ENCODE data around the gene CPT2.

Gene CPT2

GRCh38 chr1:53165408-53165961 is 31.1 kb upstream of the CPT2 start:
- TF ChIP-seq EGR1 (IDR thresholded peaks at IDR 0.05) = no peak
- no peak for TF ChIP-seq YY1 (IDR thresholded peaks at IDR 0.05; ENCODE audit: low read depth)
- TF ChIP-seq REST (IDR thresholded peaks at IDR 0.05; ENCODE audit: low read depth) = no peak
- no peak for TF ChIP-seq MAX (IDR thresholded peaks at IDR 0.05)
- TF ChIP-seq RAD21 (IDR thresholded peaks at IDR 0.05; ENCODE audit: low read depth) = no peak
- TF ChIP-seq EP300 (IDR thresholded peaks at IDR 0.05; ENCODE audit: borderline replicate concordance) = no peak
- TF ChIP-seq TEAD4 (IDR thresholded peaks at IDR 0.05) = no peak
- no peak for TF ChIP-seq TAF1 (IDR thresholded peaks at IDR 0.05; ENCODE audit: low read depth)
- no peak for TF ChIP-seq NFIC (IDR thresholded peaks at IDR 0.05)
- TF ChIP-seq TCF12 (IDR thresholded peaks at IDR 0.05; ENCODE audit: low read depth) = no peak
- TF ChIP-seq, protein P1, sequence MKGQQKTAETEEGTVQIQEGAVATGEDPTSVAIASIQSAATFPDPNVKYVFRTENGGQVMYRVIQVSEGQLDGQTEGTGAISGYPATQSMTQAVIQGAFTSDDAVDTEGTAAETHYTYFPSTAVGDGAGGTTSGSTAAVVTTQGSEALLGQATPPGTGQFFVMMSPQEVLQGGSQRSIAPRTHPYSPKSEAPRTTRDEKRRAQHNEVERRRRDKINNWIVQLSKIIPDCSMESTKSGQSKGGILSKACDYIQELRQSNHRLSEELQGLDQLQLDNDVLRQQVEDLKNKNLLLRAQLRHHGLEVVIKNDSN (IDR thresholded peaks at IDR 0.05) = no peak
- TF ChIP-seq CEBPB (IDR thresholded peaks at IDR 0.05) = no peak

- no peak for TF ChIP-seq YY1 (IDR thresholded peaks at IDR 0.05; ENCODE audit: low read depth)
- TF ChIP-seq NFIC (IDR thresholded peaks at IDR 0.05) = no peak
- TF ChIP-seq EGR1 (IDR thresholded peaks at IDR 0.05) = no peak
- TF ChIP-seq TCF12 (IDR thresholded peaks at IDR 0.05; ENCODE audit: low read depth) = no peak
- no peak for TF ChIP-seq EP300 (IDR thresholded peaks at IDR 0.05; ENCODE audit: borderline replicate concordance)
- no peak for TF ChIP-seq REST (IDR thresholded peaks at IDR 0.05; ENCODE audit: low read depth)
- TF ChIP-seq, protein P1 (IDR thresholded peaks at IDR 0.05) = no peak
- TF ChIP-seq TAF1 (IDR thresholded peaks at IDR 0.05; ENCODE audit: low read depth) = no peak
- TF ChIP-seq CEBPB (IDR thresholded peaks at IDR 0.05) = no peak
- no peak for TF ChIP-seq FOXM1 (IDR thresholded peaks at IDR 0.05; ENCODE audit: borderline replicate concordance, low read depth)
- TF ChIP-seq ZBTB7A (IDR thresholded peaks at IDR 0.05; ENCODE audit: low read depth) = no peak
- no peak for TF ChIP-seq CREB1 (IDR thresholded peaks at IDR 0.05; ENCODE audit: low read depth)
- TF ChIP-seq TEAD4 (IDR thresholded peaks at IDR 0.05) = no peak
- no peak for TF ChIP-seq RAD21 (IDR thresholded peaks at IDR 0.05; ENCODE audit: low read depth)
- no peak for TF ChIP-seq MAX (IDR thresholded peaks at IDR 0.05)
These were observed 30.3 kb upstream of the CPT2 start for GRCh38 chr1:53166366-53166765.

DNA sequence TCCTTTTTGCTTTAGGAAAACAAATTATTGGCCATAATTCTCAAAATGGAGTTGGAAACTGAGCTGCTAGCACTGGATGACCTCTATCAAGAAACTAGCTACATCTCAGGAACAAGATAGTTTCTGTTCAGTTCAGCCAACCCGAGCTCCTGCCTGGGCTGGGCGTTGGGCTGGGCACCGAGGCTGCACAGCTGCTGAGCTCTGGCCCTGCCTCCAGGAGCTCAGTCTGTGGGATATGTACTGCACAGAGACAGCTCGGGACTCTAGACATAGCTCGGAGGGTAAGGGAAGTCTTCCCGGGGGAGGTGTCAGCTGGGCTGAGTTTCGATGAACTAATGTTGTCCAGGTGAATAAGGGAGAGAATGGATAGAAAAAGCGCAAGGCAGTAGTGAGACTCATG is 29.7 kb upstream of the CPT2 start:
- TF ChIP-seq FOXM1 (IDR thresholded peaks at IDR 0.05; ENCODE audit: borderline replicate concordance, low read depth) (no peak), CREB1 (IDR thresholded peaks at IDR 0.05; ENCODE audit: low read depth) (no peak), ZBTB7A (IDR thresholded peaks at IDR 0.05; ENCODE audit: low read depth) (no peak), MAX (IDR thresholded peaks at IDR 0.05) (no peak), TEAD4 (IDR thresholded peaks at IDR 0.05) (no peak)

DNA sequence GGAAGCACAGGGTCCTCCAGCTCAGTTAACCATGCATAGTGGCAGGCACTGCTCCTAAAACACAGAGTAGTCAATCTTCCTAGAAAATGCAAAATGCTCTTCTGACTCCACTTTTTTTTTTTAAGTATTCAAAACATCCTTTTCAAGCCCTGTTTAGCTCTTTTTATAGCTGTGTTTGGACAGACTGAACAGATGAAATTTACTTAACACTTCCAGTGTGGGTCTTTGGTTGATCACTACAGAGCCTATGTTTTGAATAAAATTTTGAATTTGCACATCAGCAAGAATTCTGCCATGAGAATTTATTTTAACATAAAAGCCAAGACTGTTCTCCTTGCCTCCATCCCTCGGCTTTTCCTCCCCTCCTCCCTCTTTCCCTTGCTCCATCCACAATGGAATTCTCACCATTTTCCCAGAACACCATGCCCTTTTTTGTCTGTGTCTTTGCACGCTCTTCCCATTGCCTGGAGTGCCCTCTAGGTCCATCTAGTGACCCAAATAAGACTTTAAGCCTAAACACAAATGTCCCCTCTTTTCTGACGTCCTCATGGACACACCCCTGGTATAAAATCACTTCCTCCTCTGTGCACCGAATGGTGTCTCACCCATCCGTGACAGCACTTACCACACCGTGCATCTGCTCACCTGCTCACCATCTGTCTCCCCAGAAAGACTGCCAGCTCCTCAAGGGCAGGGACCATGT is 24.0 kb upstream of the CPT2 start:
- TF ChIP-seq RAD21 (IDR thresholded peaks at IDR 0.05; ENCODE audit: low read depth) (0 out of 2 replicates have a peak, but pooled peaks have one; percentile 40), EGR1 (IDR thresholded peaks at IDR 0.05) (no peak), REST (IDR thresholded peaks at IDR 0.05; ENCODE audit: low read depth) (no peak), CREB1 (IDR thresholded peaks at IDR 0.05; ENCODE audit: low read depth) (no peak), MAX (IDR thresholded peaks at IDR 0.05) (no peak), EP300 (IDR thresholded peaks at IDR 0.05; ENCODE audit: borderline replicate concordance) (no peak)
